ENCODE measurements around the gene CDC23. TPM values are rescaled to one million over a fixed set of nuclear protein-coding genes. Genes with fewer than 3 reads are reported as not detected.
"Not testable (repeated sequence)": the region's sequence is repeated elsewhere in the genome, so short reads cannot be mapped to it uniquely, and the experiment has no call there.

Gene CDC23
- total RNA-seq, 1 experiment from 2014 or later = 16.0 TPM

DNA sequence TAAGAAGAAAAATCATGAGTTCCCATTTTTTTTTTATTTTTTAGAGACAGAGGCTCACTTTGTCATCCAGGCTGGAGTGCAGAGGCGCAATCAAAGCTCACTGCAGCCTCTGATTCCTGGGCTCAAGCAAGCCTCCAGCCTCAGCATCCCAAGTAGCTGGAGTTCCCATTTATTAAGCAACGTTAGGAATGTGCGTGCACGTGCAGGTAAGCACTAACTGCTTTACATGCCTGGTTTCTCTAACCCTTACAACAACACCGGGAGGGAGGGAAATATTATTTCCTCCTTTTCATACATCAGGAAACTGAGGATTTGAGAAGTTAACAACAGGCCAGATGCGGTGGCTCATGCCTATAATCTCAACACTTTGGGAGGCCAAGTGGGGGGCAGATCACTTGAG is 16.3 kb upstream of the CDC23 start:
- DNase-seq (ENCODE audit: low read depth) = no peak
- in situ Hi-C loops (cut with HindIII; ENCODE audit: low pct_unique_long_range_greater_than_20kb, low sequenced_read_pairs) = no loop called here

DNA sequence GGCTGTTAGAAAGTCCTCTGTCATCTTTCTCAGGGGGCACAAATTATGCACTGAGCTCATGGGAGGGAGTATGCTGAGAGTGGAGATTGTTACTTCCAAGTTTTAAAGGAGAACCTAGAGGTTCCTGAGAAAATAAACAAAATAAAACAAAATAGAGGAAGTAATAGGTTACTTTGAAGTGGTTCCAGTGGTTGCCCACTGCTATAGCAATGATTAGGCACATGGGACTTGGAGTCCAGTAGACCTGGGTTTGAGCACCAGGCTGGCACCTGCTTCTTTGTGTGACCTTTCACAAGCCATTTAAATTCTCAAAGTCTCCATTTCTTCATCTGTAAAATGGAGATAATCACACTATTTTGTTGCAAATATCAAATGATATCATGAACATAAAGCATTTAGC is 13.8 kb upstream of the CDC23 start:
- in situ Hi-C loops (cut with HindIII; ENCODE audit: low pct_unique_long_range_greater_than_20kb, low sequenced_read_pairs) = no loop called here

DNA sequence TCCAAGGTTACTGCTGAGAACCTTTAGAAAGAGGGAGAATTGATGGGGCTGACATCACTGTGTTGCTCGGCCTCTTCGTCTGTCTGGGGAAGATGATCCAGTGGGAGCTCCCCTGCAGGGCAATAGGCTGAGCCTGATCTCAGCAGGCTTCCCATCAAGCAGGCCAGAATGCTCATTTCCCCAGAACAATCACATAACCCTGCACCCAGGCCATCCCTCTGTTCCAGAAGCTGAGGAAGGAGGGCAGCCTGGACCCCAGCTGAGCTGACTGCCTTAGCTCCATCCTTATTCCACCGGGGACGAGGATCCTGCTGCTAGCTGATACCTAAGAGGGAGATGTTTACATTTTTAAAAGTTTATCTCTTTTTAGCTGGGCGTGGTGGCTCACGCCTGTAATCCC is 11.6 kb upstream of the CDC23 start:
- in situ Hi-C loops (cut with HindIII; ENCODE audit: low pct_unique_long_range_greater_than_20kb, low sequenced_read_pairs) = no loop called here

More for the DNA sequence above, 13.8 kb upstream of the CDC23 start:
- no peak for DNase-seq (ENCODE audit: low read depth)

DNA sequence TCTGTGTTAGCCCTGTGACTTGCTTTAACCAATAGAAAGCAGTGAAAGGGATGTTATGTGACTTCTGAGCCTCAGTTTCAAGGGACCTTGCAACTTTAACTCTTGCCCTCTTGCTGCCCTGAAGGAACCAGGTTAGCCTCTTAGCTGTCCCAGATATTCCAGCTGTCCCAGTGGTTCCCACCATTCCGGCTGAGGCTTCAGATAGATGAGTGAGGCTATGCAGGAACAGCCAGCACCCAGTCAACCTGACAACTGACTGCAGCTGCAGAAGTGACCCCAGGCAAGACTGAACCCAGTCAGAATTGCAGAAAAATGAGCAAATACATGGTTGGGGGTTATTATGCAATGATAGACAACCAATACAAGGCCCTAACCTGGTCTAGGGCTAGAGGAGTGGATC is 10.4 kb upstream of the CDC23 start:
- in situ Hi-C loops (cut with HindIII; ENCODE audit: low pct_unique_long_range_greater_than_20kb, low sequenced_read_pairs) = no loop called here
- DNase-seq (ENCODE audit: low read depth) = no peak

More for the DNA sequence above, 11.6 kb upstream of the CDC23 start:
- DNase-seq (ENCODE audit: low read depth) = no peak

DNA sequence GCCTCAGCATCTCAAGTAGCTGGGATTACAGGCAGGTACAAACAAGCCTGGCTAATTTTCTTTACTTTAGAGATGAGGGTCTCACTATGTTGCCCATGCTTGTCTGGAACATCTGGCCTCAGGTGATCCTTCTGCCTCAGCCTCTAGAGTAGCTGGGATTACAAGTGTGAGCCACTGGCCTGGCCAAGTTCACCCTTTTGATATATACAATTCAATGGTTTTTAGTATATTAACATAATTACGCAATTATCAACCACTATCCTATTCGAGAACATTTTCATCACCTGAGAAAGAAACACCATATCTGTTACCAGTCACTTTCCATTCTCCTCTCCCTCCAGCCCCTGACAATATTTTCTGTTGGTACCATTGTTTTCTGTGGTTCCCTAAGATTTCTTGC is 3.7 kb upstream of the CDC23 start:
- in situ Hi-C loops (cut with HindIII; ENCODE audit: low pct_unique_long_range_greater_than_20kb, low sequenced_read_pairs) = no loop called here
- DNase-seq (ENCODE audit: low read depth) = no peak

DNA sequence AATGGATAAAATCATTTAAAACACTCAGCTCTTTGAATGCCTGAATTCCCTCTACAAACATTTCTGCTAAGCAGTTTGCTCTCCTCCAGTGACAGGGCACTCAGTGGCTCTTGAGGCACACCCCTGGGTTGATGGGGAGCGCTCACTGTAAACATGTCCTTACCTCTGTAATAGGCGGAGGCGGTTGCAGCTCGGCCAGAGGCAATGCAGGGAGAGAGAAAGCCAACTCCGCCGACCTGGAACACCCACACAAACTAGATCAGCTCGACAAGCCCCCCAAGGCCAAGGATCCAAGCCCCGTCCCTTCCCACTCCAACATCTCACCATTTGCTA is 329 bp downstream of the CDC23 start:
- DNase-seq (ENCODE audit: low read depth) = no peak
- in situ Hi-C loops (cut with HindIII; ENCODE audit: low pct_unique_long_range_greater_than_20kb, low sequenced_read_pairs) = no loop called here

DNA sequence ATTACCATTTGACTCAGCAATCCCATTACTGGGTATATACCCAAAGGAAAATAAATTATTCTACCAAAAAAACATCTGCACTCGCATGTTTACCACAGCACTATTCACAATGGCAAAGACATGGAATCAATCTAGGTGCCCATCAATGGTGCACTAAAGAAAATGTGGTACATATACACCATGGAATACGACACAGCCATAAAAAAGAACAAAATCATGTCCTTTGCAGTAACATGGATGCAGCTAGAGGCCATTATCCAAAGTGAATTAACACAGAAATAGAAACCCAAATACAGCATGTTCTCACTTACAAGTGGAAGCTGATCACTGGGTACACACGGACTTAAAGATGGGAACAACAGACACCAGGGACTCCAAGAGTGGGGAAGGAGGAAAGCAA is 2.1 kb downstream of the CDC23 start:
- in situ Hi-C loops (cut with HindIII; ENCODE audit: low pct_unique_long_range_greater_than_20kb, low sequenced_read_pairs) = no loop called here
- DNase-seq (ENCODE audit: low read depth) = no peak

DNA sequence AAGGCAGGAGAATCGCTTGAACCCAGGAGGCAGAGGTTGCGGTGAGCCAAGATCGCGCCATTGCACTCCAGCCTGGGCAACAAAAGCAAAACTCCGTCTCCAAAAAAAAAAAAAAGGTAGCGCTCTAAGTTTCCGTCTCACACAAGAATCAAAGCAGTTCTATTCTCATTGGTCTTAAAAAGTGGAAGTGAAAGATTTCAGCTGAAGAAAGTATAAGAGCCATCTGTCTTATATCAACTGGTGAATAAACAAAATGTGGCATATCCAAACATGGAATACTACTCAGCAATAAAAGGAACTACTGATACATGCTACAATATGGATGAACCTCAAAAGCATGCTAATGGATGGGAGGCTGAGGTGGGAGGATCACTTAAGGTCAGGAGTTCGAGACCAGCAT is 19.3 kb downstream of the CDC23 start:
- in situ Hi-C loops (cut with HindIII; ENCODE audit: low pct_unique_long_range_greater_than_20kb, low sequenced_read_pairs); DNase-seq (ENCODE audit: low read depth): not testable (repeated sequence)

DNA sequence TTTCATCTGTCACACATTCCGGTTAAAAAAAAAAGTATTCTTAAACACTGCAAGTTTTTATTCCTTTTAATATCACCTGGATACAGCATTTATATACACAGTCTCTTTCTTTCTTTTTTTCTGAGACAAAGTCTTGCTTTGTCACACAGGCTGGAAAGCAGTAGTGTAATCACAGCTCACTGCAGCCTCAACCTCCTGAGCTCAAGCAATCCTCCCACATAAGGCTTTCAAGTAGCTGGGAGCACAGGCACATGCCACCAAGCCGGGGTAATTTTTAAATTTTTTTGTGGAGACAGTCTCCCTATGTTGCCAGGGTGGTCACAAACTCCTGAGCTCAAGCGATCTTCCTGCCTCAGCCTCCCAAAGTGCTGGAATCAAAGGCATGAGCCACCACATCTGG is 20.3 kb downstream of the CDC23 start:
- in situ Hi-C loops (cut with HindIII; ENCODE audit: low pct_unique_long_range_greater_than_20kb, low sequenced_read_pairs) = no loop called here
- DNase-seq (ENCODE audit: low read depth) = no peak

DNA sequence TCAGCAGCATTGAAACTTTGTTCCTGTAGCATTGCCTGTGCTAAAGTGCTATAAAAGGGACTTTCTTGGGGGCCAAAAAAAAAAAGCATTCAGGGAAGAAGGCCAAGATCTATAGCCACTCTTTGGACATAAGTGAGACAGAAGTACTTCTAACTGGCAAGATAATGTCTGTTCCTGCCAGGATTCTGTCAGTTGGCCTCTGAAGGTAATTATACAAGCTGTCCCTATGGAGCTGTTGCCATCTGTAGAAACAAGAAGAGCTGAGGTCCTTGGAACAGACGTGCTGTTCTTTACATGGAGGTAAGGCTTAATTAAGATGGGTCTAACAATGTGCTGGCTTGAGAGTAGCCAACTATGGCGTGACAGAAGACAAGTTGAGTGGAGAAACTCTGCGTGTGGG is 24.5 kb downstream of the CDC23 start:
- in situ Hi-C loops (cut with HindIII; ENCODE audit: low pct_unique_long_range_greater_than_20kb, low sequenced_read_pairs) = no loop called here
- DNase-seq (ENCODE audit: low read depth) = no peak

DNA sequence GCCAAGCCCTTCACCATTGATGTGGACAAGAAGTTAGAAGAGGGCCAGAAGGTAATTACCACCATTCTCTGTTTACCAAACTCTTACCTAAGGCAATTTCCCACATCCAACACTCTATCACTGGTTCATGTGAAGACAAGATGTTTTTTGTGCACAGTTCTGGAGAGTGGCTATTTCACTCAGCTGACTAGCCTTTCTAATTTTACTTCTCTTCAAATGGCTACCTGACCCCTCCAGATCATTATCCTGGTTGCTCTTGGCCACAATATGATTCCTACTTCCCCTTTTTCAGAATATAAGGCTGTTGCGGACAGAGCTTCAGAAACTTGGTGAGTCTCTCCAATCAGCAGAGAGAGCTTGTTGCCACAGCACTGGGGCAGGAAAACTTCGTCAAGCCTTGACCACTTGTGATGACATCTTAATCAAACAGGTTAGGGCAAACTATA is 27.1 kb downstream of the CDC23 start:
- in situ Hi-C loops (cut with HindIII; ENCODE audit: low pct_unique_long_range_greater_than_20kb, low sequenced_read_pairs) = no loop called here
- DNase-seq (ENCODE audit: low read depth) = no peak

DNA sequence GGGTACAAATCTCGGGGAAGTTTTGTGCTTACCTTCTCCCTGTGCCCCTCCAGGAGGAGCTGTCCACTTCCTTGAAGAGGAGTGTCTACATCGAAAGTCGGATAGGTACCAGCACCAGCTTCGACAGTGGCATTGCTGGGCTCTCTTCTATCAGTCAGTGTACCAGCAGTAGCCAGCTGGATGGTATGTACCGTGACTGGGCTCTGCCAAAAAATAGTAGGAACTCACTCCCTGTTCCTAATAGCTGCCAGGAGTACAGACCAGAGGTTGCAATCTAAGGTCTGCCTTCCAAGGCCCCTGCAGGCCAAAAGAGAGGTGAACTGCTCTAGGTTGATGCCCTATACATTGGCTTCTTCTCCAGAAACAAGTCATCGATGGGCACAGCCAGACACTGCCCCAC is 30.3 kb downstream of the CDC23 start:
- in situ Hi-C loops (cut with HindIII; ENCODE audit: low pct_unique_long_range_greater_than_20kb, low sequenced_read_pairs) = no loop called here

DNA sequence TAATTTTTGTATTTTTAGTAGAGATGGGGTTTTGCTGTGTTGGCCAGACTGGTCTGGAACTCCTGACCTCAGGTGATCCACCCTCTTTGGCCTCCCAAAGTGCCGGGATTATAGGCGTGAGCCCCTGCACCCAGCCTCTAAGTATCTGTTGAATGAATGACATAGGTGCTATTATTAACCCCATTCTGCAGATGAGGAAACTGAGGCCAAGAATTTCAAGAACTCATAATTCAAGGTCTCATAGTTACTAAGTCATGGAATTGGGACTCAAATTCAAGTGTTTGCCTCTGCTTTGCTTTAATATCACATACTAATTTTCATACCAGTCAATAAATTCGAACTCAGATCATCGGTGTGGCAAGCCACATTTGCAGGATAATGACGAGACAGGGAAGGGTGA is 32.3 kb downstream of the CDC23 start:
- in situ Hi-C loops (cut with HindIII; ENCODE audit: low pct_unique_long_range_greater_than_20kb, low sequenced_read_pairs) = no loop called here
- DNase-seq (ENCODE audit: low read depth) = no peak

More for the DNA sequence above, 30.3 kb downstream of the CDC23 start:
- DNase-seq (ENCODE audit: low read depth) = no peak

DNA sequence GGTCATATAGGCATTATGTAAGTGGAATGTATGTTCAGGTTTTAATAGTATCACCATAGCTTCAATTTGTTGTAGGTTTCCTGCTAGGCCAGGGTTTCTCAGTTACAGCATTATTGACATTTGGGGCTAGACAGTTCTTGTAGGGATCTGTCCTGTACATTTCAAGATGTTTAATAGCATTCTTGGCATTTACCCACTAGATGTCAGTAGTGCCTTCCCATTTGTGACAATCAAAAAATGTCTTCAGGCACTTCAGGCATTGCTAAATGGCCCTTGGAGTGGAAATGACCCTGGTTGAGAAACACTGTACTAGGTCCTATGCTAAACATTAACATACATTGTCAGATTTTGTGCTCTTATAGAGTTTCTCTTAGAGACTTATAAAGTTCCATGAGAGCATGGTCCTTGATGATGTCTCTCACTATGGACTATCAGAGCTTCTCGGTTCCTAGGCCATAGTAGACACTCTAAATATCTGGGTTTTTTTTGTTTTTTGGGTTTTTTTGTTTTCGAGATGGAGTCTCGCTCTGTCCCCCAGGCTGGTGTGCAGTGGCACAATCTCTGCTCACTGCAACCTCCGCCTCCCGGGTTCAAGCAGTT is 32.8 kb downstream of the CDC23 start:
- peak; percentile 54 for DNase-seq (ENCODE audit: low read depth)
- in situ Hi-C loops (cut with HindIII; ENCODE audit: low pct_unique_long_range_greater_than_20kb, low sequenced_read_pairs) = no loop called here

DNA sequence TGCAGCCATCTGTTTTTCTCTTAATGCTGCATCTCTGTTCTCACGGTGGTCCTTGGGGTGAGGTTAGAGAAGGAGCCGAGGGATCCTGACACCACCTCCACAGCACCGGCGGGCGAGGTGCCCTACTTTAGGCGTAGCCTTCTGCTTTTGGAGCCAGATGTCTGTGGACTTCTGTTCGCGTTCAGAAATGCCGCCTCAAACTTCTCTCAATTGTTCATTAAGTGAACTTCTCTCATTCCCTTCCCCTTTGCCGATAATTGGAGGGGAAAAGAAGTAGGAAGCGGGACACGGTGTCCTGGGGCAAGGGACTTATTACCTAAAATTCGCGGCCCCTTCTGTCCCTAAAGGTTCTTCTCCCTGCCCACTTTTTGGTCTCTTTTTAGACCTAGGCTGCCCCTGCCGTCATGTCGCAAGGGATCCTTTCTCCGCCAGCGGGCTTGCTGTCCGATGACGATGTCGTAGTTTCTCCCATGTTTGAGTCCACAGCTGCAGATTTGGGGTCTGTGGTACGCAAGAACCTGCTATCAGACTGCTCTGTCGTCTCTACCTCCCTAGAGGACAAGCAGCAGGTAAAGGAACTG is 33.8 kb downstream of the CDC23 start:
- in situ Hi-C loops (cut with HindIII; ENCODE audit: low pct_unique_long_range_greater_than_20kb, low sequenced_read_pairs) = no loop called here
- DNase-seq (ENCODE audit: low read depth) = peak; percentile 9

DNA sequence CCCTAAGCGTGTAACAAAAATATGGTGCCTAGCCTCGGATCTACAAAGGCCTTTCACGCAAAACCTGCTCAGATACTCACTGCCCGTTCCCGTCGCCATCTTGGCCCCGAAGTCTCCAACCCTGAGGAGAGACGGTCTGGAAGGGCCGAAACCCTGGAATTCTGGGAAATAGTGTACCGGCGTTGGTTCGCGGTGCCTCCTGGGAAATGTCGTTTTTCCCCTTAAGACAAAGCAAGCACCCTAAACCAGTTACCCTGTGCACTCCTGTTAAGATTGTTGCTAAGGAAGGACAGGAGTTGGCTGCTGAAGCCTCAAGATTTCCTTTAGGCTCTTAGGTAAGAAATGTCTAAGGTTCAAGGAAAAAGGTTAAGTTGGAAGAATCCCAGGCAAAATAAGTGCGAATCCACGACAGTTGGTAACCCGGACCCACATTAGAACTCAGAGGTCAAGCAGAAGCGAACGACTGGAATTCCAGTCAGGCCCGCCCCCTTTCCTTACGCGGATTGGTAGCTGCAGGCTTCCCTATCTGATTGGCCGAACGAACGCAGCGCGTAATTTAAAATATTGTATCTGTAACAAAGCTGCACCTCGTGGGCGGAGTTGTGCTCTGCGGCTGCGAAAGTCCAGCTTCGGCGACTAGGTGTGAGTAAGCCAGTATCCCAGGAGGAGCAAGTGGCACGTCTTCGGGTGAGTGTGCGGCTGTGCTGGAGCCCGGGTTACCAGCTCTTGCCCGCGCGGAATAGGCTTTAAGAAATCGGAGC is 34.4 kb downstream of the CDC23 start, which contains the start of the genes BRD8 and KIF20A:
Gene BRD8 (minus strand): TSS at position 115 of the 761 bp plus-strand sequence. CDS start 16 bp downstream, at position 99.
Gene KIF20A (plus strand): TSS at position 597 of the 761 bp plus-strand sequence. CDS start 569 bp downstream, outside the sequence.
- in situ Hi-C loops (cut with HindIII; ENCODE audit: low pct_unique_long_range_greater_than_20kb, low sequenced_read_pairs) = no loop called here
- peak; percentile 97 for DNase-seq (ENCODE audit: low read depth)

DNA sequence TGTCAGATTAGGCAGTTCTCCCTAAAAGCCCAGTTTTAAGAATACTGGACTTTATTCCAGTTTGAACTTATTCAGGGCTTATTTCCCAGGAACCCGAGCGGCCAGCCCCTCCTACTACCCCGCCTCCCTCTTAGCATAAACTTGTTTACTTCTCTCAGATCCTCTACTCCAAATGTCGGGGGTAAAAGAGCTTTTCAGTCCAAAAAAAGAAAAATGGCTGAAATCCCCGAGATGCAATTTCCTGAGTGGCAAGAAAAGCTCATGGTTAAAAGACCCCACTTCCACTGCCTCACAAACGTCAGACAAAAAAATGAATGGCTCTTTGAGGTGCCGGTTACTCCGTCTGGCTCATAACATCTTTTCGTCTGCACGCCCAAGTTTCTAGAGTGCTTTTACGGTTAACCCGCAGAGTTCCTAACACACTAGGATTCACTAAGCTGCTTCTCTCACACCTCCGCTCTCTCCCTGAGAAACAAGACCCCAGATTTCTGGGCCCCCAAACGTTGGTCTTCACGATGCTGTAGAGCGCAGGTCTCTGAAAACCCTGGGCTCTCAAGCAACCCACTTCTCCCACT is 35.1 kb downstream of the CDC23 start:
- DNase-seq (ENCODE audit: low read depth) = peak; percentile 34

DNA sequence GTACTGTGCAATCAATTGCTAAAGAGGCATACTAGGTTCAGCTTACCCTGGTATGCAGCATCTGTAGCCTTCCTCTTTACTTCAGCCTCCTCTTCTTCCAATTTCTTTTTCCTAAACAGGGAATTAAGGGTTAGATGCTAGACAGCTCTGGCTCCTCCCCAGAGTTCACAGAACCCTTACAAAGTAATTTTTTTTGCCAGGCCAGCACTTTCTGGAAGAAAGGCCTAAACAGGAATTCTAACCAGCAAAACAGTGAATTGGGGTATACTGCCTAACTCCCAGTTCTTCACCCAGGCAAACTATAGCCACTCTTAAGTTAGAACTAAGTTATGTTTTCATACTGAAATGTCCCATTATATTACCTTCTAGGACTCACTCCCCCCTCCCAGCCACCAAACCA is 42.8 kb downstream of the CDC23 start:
- no peak for DNase-seq (ENCODE audit: low read depth)
- in situ Hi-C loops (cut with HindIII; ENCODE audit: low pct_unique_long_range_greater_than_20kb, low sequenced_read_pairs) = no loop called here

More for the DNA sequence above, 35.1 kb downstream of the CDC23 start:
- in situ Hi-C loops (cut with HindIII; ENCODE audit: low pct_unique_long_range_greater_than_20kb, low sequenced_read_pairs) = no loop called here

DNA sequence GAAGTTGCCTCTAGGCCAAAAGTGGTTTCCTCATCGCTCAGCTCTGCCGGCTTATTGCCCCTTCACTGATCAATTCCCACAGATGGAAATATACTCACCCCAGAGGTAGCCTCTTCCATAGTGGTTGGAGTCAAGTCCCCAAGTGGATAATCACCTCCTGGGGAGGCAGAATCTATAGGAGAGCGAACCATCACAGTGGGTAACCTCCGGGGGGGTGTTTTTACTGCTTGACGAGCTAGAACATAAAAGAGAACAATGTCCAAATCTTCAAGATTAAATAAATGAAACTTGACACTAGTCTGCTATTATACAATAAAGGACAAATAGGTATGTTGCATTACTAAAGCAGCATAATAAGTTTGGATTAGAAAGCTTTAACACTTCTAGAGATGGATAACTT is 44.0 kb downstream of the CDC23 start:
- in situ Hi-C loops (cut with HindIII; ENCODE audit: low pct_unique_long_range_greater_than_20kb, low sequenced_read_pairs) = no loop called here
- no peak for DNase-seq (ENCODE audit: low read depth)
